Renal cortical epithelial cell (primary cell): ENCODE measurements around the gene SHMT1. TPM values are rescaled to one million over a fixed set of nuclear protein-coding genes. Genes with fewer than 3 reads are reported as not detected.
"Not testable (repeated sequence)": the region's sequence is repeated elsewhere in the genome, so short reads cannot be mapped to it uniquely, and the experiment has no call there.

Experiments used
- DNase-seq: peaks from one replicate; pipeline ENCODE4 v3.0.0-alpha.2; 2011; ENCODE audit warnings: low read depth
- total RNA-seq: library from RNA; depleted of rRNA; stranded (reverse); fragments of >200 nt; gene quantifications from 2 replicates; pipeline ENCODE4 v1.2.3, GENCODE V29; 2014

The SHMT1 gene
- total RNA-seq, 1 donor from 2014 or later = 30.3 TPM

GRCh38 chr17:18324140-18325050 lies 39.0 kb downstream of the SHMT1 start:
- DNase-seq = no peak

- no peak for DNase-seq
Observed at GRCh38 chr17:18323507-18324139, 39.7 kb downstream of the SHMT1 start.

GRCh38 chr17:18323007-18323406 lies 40.3 kb downstream of the SHMT1 start:
- DNase-seq = no peak

- DNase-seq = no peak
Observed at GRCh38 chr17:18322522-18322921, 40.8 kb downstream of the SHMT1 start.

- DNase-seq = no peak
Observed at GRCh38 chr17:18321309-18321708, 42.0 kb downstream of the SHMT1 start.

- no peak for DNase-seq
Observed at GRCh38 chr17:18320301-18320700, 43.0 kb downstream of the SHMT1 start.

GRCh38 chr17:18319604-18320256 lies 43.6 kb downstream of the SHMT1 start:
- peak; percentile 73 for DNase-seq

- DNase-seq = no peak
Observed at GRCh38 chr17:18318771-18319450, 44.4 kb downstream of the SHMT1 start.

GRCh38 chr17:18318117-18318516 lies 45.2 kb downstream of the SHMT1 start:
- DNase-seq = no peak

- DNase-seq = no peak
Observed at GRCh38 chr17:18315961-18316360, 47.4 kb downstream of the SHMT1 start.

GRCh38 chr17:18315562-18315922 lies 47.8 kb downstream of the SHMT1 start:
- DNase-seq = no peak

- peak; percentile 97 for DNase-seq
Observed at GRCh38 chr17:18314731-18315561, 48.4 kb downstream of the SHMT1 start, which contains the start of the genes SMCR8 and TOP3A. TSS of gene SMCR8 (plus strand) at chr17:18315293. CDS start at chr17:18315790, 497 bp downstream. TSS of gene TOP3A (minus strand) at chr17:18314994. CDS start at chr17:18314778, 216 bp downstream.

- DNase-seq = peak; percentile 14
Observed at GRCh38 chr17:18314059-18314730, 49.2 kb downstream of the SHMT1 start.

- no peak for DNase-seq
Observed at GRCh38 chr17:18309202-18309601, 54.1 kb downstream of the SHMT1 start.

- not testable (repeated sequence) for DNase-seq
Observed at GRCh38 chr17:18303206-18303605, 60.1 kb downstream of the SHMT1 start.

GRCh38 chr17:18300725-18301480 lies 62.4 kb downstream of the SHMT1 start:
- DNase-seq = no peak

- DNase-seq = not testable (repeated sequence)
Observed at GRCh38 chr17:18298061-18298460, 65.3 kb downstream of the SHMT1 start.

GRCh38 chr17:18291718-18292540 lies 71.4 kb downstream of the SHMT1 start:
- DNase-seq = no peak

GRCh38 chr17:18285296-18285695 lies 78.1 kb downstream of the SHMT1 start:
- no peak for DNase-seq
